GM11168 (cell line): ENCODE measurements around the gene MAN1B1.

Experiments used
- in situ Hi-C: fragments of 300-500 bp; cut with MboI; formaldehyde crosslinking; loops from one replicate; pipeline ENCODE4 v1.12.0; 2022; ENCODE audit warnings: low sequenced_read_pairs; ENCODE audit not compliant: unreplicated experiment

The MAN1B1 gene

DNA sequence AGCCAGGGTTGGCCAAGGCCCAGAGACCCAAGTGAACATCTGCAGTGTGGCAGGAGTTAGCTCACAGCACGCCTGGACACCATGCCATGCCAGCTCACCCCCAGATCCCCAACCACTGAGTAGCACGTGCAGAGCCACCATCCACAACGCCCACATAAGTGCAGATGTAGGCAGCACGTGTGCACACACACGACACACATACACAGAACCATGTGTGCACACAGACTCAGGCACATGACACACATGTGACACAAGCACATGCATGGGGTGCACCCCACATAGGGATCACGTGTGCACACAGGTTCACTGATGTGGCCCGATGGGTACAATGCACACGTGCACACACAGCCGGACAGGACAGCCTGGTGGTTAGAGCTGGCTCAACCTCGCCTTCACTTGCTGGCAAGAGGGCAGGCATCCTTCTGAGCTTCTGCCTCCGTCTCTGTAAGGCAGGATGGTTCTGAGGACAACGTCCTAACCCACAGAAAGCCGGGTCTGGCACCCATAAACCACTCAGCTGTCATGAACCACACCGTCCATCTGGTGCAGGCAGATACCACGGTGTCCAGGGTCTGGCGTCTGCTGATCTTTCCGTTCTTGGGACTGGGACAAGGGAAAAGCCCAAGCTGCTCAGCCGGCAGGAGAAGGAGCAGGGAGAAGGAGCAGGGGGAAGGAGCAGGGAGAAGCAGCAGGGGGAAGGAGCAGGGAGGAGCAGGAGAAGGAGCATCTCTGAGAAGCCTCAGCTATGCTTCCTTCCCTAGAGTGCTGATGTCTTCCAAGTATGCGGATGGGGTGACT lies 71.0 kb downstream of the MAN1B1 start:
- in situ Hi-C loops: loop anchor here (5.0 kb wide), 1 partner anchor 36 kb away; no protein-coding TSS in a partner anchor

DNA sequence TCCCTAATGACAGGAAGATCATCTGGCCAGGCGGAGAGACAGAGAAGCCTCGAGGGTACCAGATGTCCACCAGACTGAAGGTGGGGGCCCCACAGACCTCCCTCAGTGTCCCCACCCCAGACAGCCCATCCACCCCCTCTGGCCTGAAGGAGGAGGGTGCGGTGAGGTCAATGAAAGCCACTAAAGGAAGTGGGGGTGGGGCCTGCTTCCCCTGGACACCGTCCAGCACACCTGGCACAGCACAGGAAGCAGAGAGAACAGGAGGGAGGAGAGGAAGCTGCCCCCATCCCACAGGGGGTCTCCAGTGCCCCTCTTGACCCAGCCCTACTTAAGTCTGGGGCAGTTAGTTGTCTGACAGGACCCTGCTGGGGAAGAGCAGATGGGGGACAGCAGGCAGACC lies 71.8 kb downstream of the MAN1B1 start:
- in situ Hi-C loops: loop anchor here (5.0 kb wide), 1 partner anchor 36 kb away; no protein-coding TSS in a partner anchor
